ENCODE measurements around the gene ADAM10. TPM values are rescaled to one million over a fixed set of nuclear protein-coding genes. Genes with fewer than 3 reads are reported as not detected.

The ADAM10 gene
- total and polyA plus RNA-seq, 2 of the 8 experiments (the other 6 are each of a cell fraction or from before 2014, with no cell fraction given): 46.5 to 163 TPM

- TF ChIP-seq CHD7 (IDR thresholded peaks at IDR 0.05; ENCODE audit: insufficient replicate concordance, low read length) (no peak), CEBPB (IDR thresholded peaks at IDR 0.05; ENCODE audit: low read depth, low read length) (no peak), RXRA (IDR thresholded peaks at IDR 0.05; ENCODE audit: insufficient read depth, low read depth, low read length) (no peak), NANOG (IDR thresholded peaks at IDR 0.05; ENCODE audit: insufficient read depth, low read depth, low read length, poor library complexity, severe bottlenecking) (no peak), YY1 (IDR thresholded peaks at IDR 0.05; ENCODE audit: low read depth, low read length) (no peak), HDAC2 (IDR thresholded peaks at IDR 0.05; ENCODE audit: borderline replicate concordance in 1 of 2, low read depth in 2 of 2, low read length in 2 of 2) (no peak), SP2 (IDR thresholded peaks at IDR 0.05; ENCODE audit: low read length) (no peak), RAD21 (IDR thresholded peaks at IDR 0.05 in 1 of 2, conservative IDR thresholded peaks at IDR 0.05 in 1 of 2; ENCODE audit: low read depth in 2 of 2, low read length in 2 of 2) (no peak), GABPA (IDR thresholded peaks at IDR 0.05; ENCODE audit: borderline replicate concordance, insufficient read depth, low read length) (no peak)
Observed at GRCh38 chr15:58684036-58684710, 65.3 kb downstream of the ADAM10 start (continued).

Data from H1 (cell line).